Fibroblast of lung (primary cell): Measurements from ENCODE around the gene EIF4A3. TPM values are rescaled to one million over a fixed set of nuclear protein-coding genes. Genes with fewer than 3 reads are reported as not detected.

Experiments used
- DNase-seq, 2 donors: peaks; one replicate each; pipeline versions ENCODE4 v3.0.0 to v3.0.0-alpha.2; 2010; ENCODE audit warnings: low read depth in 2 of 2
- H2AFZ ChIP-seq: 2 replicates; pipeline ENCODE4 v1.5.1; 2012; ENCODE audit warnings: low read length, control low read depth, inconsistent platforms
- H3K27ac ChIP-seq: 2 replicates; pipeline ENCODE4 v1.5.1; 2011; ENCODE audit warnings: low read length, control low read depth; ENCODE audit not compliant: insufficient read depth
- H3K27me3 ChIP-seq: 2 replicates; pipeline ENCODE4 v1.5.1; 2011; ENCODE audit warnings: mild to moderate bottlenecking, low read length; ENCODE audit not compliant: control insufficient read depth, insufficient read depth
- H3K36me3 ChIP-seq: 2 replicates; pipeline ENCODE4 v1.5.1; 2011; ENCODE audit warnings: low read length; ENCODE audit not compliant: control insufficient read depth, insufficient read depth
- H3K4me1 ChIP-seq: 2 replicates; pipeline ENCODE4 v1.5.1; 2011; ENCODE audit warnings: low read length; ENCODE audit not compliant: control insufficient read depth, insufficient read depth; ENCODE audit errors: extremely low read depth
- H3K4me2 ChIP-seq: 2 replicates; pipeline ENCODE4 v1.5.1; 2011; ENCODE audit warnings: low read length, control low read depth; ENCODE audit not compliant: insufficient read depth; ENCODE audit errors: extremely low read depth
- H3K4me3 ChIP-seq, 4 experiments: fragments of 200-600 bp in 1 of 4; sonication (generic) in 1 of 4; replicated peaks in 1 of 4; 2 replicates each; pipeline ENCODE4 v1.5.1; 2011 to 2016; ENCODE audit warnings: low read length in 4 of 4, low read depth in 3 of 4, mild to moderate bottlenecking in 3 of 4, control low read depth in 2 of 4, inconsistent platforms in 1 of 4, mixed read lengths in 1 of 4; ENCODE audit not compliant: insufficient read depth in 1 of 4; ENCODE audit errors: control extremely low read depth in 1 of 4
- H3K79me2 ChIP-seq: 2 replicates; pipeline ENCODE4 v1.5.1; 2012; ENCODE audit warnings: mild to moderate bottlenecking, low read length, inconsistent platforms; ENCODE audit not compliant: control insufficient read depth, insufficient read depth
- H3K9ac ChIP-seq: 2 replicates; pipeline ENCODE4 v1.5.1; 2011; ENCODE audit warnings: mild to moderate bottlenecking, low read length, control low read depth; ENCODE audit not compliant: insufficient read depth
- H3K9me3 ChIP-seq: 2 replicates; pipeline ENCODE4 v1.5.1; 2012; ENCODE audit warnings: low read depth, low read length; ENCODE audit not compliant: control insufficient read depth, insufficient read depth
- H4K20me1 ChIP-seq: 2 replicates; pipeline ENCODE4 v1.5.1; 2011; ENCODE audit warnings: low read length; ENCODE audit not compliant: control insufficient read depth, insufficient read depth; ENCODE audit errors: extremely low read depth
- EZH2 ChIP-seq: IDR thresholded peaks from 2 replicates; pipeline ENCODE4 v1.5.1; 2012; ENCODE audit warnings: low read length, control low read depth, mild to moderate bottlenecking; ENCODE audit errors: missing control alignments
- polyA plus RNA-seq, 2 donors: library from polyadenylated mRNA; depleted of rRNA in 1 of 2; stranded (reverse) in 1 of 2; unstranded in 1 of 2; fragments of >200 nt; gene quantifications; 2 replicates each; pipeline ENCODE4 v1.2.1, GENCODE V29; 2011 to 2012; ENCODE audit warnings: missing spikeins in 1 of 2
- total RNA-seq: library from RNA; depleted of rRNA; stranded (reverse); fragments of >200 nt; gene quantifications from 2 replicates; pipeline ENCODE4 v1.2.1, GENCODE V29; 2014
- TF ChIP-seq, protein P1 (sequence below), 2 donors: IDR thresholded peaks in 1 of 2; conservative IDR thresholded peaks in 1 of 2; 1 replicate in 1 of 2; 2 replicates in 1 of 2; pipeline ENCODE4 v1.5.1; 2011 to 2012; ENCODE audit warnings: low read length in 2 of 2, control low read depth in 1 of 2, inconsistent platforms in 1 of 2, low read depth in 1 of 2, mild to moderate bottlenecking in 1 of 2

The EIF4A3 gene
- total and polyA plus RNA-seq, 2 donors (not counting 1 experiment from before 2014, with no cell fraction given) = 73.2 to 110 TPM

- Histone ChIP-seq H3K9ac (no peak overlapping the region), H3K27ac (no peak overlapping the region), H3K27me3 (no peaks in the 10 kb centered on the region), H3K36me3 (no peaks in the 10 kb centered on the region), H3K9me3 (no peaks in the 10 kb centered on the region), H2AFZ (no peak overlapping the region), H3K79me2 (peaks cover 17% of the 10 kb centered on the region), H3K4me2 (no peak overlapping the region), H3K4me3 (no peak overlapping the region), H4K20me1 (no peaks in the 10 kb centered on the region), H3K4me1 (peaks cover 3% of the 10 kb centered on the region)
- DNase-seq = peak; percentile 84 to 92
- TF ChIP-seq, protein P1, sequence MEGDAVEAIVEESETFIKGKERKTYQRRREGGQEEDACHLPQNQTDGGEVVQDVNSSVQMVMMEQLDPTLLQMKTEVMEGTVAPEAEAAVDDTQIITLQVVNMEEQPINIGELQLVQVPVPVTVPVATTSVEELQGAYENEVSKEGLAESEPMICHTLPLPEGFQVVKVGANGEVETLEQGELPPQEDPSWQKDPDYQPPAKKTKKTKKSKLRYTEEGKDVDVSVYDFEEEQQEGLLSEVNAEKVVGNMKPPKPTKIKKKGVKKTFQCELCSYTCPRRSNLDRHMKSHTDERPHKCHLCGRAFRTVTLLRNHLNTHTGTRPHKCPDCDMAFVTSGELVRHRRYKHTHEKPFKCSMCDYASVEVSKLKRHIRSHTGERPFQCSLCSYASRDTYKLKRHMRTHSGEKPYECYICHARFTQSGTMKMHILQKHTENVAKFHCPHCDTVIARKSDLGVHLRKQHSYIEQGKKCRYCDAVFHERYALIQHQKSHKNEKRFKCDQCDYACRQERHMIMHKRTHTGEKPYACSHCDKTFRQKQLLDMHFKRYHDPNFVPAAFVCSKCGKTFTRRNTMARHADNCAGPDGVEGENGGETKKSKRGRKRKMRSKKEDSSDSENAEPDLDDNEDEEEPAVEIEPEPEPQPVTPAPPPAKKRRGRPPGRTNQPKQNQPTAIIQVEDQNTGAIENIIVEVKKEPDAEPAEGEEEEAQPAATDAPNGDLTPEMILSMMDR (conservative IDR thresholded peaks at IDR 0.05 in 1 of 2, IDR thresholded peaks at IDR 0.05 in 1 of 2; ENCODE audit: low read depth in 1 of 2, low read length in 2 of 2) = no peak
- TF ChIP-seq EZH2 = no peak
Observed at GRCh38 chr17:80151333-80151732, 4.4 kb upstream of the EIF4A3 start.

GRCh38 chr17:80146121-80147034, 550 bp downstream of the EIF4A3 start:
- H2AFZ ChIP-seq = peak overlapping the region; percentile 74
- peaks cover 57% of the 10 kb centered on the region for H3K79me2 ChIP-seq
- H3K4me3 ChIP-seq = peak overlapping the region; percentile 78 to 98 (median 88)
- H4K20me1 ChIP-seq = no peaks in the 10 kb centered on the region
- H3K27ac ChIP-seq = peak overlapping the region; percentile 96
- peaks cover 13% of the 10 kb centered on the region for H3K36me3 ChIP-seq
- peak overlapping the region; percentile 99 for H3K4me2 ChIP-seq
- TF ChIP-seq EZH2 = no peak
- TF ChIP-seq, protein P1 (conservative IDR thresholded peaks at IDR 0.05 in 1 of 2, IDR thresholded peaks at IDR 0.05 in 1 of 2; ENCODE audit: low read depth in 1 of 2, low read length in 2 of 2) = no peak
- H3K4me1 ChIP-seq = peaks cover 11% of the 10 kb centered on the region
- no peaks in the 10 kb centered on the region for H3K27me3 ChIP-seq
- peak in 1 of 2 donors; percentile 18 for DNase-seq
- H3K9me3 ChIP-seq = no peaks in the 10 kb centered on the region
- peak overlapping the region; percentile 93 for H3K9ac ChIP-seq
